GM19023 (cell line): ENCODE data around the gene MAP3K14.
"Not testable (repeated sequence)": the region's sequence is repeated elsewhere in the genome, so short reads cannot be mapped to it uniquely, and the experiment has no call there.

Experiments
- ATAC-seq: cut with Tn5 transposase; IDR thresholded peaks from one replicate; pipeline ENCODE4 v1.9.1; 2021; ENCODE audit warnings: mild to moderate bottlenecking, moderate library complexity; ENCODE audit not compliant: unreplicated experiment

Gene MAP3K14

DNA sequence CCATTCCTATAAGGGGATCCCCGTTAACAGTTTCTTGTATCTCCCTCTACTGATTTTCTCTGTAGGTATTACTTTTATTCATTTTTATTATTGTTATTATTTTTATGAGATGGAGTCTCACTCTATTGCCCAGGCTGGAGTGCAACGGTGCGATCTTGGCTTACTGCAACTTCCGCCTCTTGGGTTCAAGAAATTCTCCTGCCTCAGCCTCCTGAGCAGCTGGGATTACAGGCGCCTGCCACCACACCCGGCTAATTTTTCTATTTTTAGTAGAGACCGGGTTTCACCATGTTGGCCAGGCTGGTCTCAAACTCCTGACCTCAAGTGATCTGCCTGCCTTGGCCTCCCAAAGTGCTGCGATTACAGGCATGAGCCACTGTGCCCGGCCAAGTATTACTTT lies 14.6 kb downstream of the MAP3K14 start:
- ATAC-seq, result not testable (repeated sequence)

GRCh38 chr17:45301674-45302073 lies 15.1 kb downstream of the MAP3K14 start:
- ATAC-seq, result no peak

GRCh38 chr17:45300060-45300751 lies 16.6 kb downstream of the MAP3K14 start:
- ATAC-seq, result no peak

DNA sequence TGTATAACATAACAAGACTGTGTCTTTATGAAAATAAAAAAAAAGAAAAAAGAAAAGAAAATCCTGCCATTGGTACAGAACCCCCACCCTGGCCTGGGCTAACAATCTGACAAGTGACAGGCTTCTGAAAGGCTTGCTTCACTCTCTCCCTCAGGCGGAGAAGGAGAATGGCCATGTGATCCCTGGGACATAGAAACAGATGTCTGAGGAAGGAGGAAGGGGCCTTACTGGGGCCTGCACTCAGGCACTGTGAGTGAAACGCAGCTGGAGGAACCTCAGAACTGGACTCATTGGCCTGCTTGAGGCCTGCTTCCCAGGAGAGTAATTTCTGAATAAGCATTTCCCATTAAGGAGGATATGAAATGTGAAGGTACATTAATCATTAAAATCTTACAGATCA lies 17.5 kb downstream of the MAP3K14 start:
- ATAC-seq, result no peak

DNA sequence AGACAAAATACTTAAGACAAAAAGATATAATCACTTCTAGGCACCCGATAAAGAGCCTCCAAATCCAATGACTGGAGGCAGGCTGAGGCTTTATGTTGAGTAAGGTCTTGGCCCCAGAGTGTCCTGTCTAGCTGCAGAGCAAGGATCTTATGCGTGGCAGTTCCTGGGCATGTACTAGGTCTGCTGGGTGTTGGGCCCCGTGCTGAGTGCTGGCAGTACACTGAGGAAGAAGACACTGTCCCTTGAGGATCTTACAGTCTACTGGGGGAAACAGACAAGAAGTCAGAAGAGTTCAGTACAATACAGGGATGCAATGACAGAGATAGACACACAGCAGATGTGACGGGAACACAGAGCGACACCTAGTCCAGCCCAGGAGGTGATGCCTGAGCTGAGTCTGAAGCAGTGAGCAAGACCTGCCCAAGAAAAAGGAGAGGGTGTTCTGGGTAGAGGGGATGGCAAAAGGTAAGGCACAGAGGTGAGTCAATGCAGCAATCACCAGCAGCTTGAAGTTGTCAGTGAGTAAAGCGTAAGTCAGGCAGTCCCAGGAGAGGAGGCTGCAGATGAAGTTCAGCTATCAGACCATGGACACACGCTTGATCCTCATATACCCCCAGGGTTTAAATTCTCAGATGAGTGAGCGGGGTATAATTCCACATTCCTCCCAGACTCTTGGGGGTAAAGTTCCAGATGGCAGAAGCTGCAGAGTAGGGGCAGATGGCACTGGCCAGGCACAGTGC lies 18.1 kb downstream of the MAP3K14 start:
- ATAC-seq, result no peak

GRCh38 chr17:45296833-45297124 lies 20.0 kb downstream of the MAP3K14 start:
- ATAC-seq, result no peak

DNA sequence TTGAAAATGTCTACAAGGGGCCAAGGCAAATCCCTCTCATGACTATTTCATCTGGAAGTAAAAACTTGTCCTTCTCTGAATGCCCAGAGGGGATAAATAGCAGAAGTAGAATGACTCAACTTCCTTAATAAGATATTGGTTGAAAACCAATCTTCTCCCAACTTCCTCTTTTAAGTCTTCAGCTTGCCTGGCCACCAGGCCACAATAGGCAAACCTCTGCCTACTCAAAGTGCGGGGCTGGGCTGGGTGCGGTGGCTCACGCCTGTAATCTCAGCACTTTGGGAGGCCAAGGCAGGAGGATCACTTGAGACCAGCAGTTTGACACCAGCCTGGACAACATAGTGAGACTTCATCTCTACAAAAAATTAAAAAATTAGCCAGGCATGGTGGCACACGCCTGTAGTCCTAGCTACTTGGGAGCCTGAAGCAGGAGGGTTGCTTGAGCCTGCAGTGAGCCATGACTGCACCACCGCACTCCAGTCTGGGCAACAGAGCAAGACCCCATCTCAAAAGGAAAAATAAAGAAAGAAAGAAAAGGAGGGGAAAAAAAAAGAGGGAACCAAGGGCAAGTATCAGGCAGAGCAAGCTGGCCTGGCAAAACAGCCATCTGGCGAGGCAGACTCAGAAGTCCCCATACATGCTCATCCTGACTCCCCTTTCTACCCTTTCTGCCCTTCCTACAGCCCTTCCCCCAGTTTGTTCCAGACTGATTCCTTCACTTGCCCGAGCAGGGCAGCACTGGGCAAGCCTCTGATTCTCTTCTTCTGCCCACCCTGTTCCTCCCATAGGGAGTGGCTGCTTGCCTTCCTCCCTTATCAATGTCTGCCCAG lies 20.6 kb downstream of the MAP3K14 start:
- no peak for ATAC-seq

GRCh38 chr17:45294506-45294905 lies 22.3 kb downstream of the MAP3K14 start:
- ATAC-seq, result no peak

DNA sequence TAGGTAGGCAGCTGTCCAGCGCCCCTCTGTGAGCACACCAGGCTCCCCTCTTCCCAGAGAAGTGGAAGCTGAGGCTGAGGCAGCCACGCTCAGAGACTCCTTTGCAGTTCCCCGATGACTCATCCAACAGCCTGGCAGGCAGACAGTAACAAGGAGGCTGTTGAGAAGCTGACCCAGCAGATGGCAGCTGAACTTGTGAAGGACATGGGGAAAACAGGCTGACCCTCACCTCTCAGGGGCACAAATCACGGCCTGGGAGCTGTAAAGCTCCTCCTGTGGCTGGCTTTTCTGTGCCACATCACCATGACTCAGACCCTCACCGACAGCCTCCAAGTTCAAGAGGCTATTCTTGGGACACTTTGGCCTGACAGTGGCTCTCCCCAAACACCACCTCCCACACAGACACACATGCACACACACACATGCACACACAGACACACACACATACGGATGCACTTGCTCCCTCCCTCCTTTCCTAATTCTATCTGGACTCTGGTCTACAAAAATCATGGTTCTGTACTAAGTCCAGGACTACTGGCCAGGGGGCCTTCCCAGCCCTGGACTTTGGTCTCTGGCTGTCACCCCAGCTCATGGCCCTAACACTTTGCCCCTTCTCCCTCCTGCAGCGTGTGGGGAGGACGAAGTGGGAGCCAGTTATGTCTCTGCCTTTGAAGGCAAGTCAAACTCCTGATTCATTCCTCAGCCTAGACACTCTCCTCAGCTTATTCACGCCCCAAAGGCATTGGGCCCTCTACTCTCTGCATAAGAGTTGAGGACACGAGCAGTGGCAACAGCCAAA lies 23.2 kb downstream of the MAP3K14 start:
- ATAC-seq, result no peak

DNA sequence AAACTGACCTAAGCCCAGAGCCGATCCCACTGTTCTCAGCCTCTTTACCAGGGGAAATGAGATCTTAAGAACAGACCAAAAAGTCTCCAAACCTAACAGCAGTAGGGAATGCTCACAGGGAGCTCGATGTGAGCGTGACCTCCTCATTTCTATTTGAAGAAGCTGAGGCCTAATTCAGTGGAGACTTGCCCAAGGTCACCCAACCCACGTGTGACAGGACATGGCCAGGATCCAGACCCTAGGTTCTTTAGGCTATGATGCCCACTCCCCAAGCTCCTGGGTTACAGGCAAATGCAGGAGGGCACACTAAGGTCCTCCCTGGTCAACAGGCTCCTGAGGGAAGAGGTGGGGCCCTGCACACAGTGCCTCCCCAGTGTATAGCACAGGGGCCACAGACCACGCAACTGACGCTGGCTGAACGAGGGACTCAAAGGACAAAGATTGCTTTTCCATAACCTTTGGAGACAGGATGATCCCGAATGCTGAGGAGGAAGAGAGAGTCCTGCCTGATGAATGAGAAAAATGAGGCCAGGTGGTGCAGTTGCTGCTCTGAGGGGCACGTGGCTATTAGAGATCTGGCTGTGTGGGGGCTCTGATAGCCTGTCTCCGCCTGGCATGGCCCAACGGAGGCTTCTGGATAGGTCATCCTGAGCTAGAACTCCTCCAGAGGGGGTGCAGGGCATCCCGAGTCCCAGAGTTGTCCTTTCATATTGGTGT lies 24.0 kb downstream of the MAP3K14 start:
- ATAC-seq, result no peak

- no peak for ATAC-seq
These were observed 25.5 kb downstream of the MAP3K14 start for GRCh38 chr17:45291171-45291805.

GRCh38 chr17:45290269-45290765 lies 26.5 kb downstream of the MAP3K14 start:
- no peak for ATAC-seq

DNA sequence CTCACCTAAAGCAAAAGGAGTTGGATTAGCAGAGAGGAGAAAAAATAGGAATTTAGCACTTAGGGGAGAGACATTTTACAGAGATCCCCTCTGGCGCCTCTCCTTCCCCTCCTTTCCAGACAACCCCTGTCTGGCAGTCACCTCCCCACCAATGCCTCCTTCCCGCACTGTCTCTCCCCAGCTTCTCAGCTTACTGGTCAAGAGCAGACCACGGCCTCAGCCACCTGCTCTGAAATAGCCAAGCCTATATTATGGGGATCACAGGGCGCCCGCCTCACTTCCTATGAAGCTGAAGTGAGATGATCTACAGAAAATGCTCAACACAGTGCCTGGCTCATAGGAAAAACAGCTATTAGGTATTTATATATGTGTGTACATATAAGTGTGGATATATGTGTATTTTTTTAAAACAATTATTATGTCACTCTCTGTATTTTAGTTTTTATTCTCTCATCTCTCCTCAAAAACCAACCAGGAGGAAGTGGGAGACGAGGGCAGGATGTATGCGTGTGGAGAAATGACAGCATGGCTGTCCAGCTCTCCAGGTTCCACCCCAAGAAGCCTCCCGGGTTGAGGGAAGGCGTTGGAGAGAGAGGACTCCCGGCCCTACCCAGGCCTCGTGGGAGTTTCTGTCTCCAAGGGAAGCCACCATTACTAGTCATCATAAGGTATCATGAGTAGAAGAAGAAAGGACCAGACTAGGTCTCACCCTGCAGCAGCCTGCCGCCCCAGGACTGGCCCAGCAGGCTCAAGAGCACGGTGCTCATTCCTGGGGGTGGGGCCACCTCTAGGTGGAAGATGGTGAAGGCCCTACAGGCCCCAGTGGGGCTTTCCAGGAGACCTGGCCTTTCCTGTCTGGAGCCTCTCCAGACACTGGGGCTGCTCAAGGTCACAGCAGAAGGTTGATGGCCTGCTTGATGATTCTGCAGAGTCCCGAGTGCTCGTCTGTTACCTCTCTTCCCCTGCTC lies 27.2 kb downstream of the MAP3K14 start:
- no peak for ATAC-seq

DNA sequence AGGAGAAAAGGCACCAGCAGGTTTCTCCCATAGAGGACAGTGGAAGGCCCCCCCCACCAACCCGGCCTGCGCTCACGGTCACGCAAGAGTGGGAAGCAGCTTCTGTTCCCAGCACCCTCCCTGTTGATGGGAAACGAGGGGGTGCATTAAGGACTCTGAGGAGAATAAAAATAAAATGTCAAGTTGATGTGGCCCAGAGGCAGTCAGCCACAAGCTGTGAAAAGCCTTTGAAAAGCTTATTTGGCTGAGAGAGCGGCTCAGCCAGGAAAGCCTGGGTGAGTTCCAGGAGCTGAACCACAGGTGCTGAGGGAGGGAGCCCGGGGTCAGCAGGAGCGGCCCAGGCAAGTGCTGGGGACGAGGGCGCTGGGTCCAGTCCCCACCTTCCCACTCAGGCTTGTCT lies 28.0 kb downstream of the MAP3K14 start:
- no peak for ATAC-seq

DNA sequence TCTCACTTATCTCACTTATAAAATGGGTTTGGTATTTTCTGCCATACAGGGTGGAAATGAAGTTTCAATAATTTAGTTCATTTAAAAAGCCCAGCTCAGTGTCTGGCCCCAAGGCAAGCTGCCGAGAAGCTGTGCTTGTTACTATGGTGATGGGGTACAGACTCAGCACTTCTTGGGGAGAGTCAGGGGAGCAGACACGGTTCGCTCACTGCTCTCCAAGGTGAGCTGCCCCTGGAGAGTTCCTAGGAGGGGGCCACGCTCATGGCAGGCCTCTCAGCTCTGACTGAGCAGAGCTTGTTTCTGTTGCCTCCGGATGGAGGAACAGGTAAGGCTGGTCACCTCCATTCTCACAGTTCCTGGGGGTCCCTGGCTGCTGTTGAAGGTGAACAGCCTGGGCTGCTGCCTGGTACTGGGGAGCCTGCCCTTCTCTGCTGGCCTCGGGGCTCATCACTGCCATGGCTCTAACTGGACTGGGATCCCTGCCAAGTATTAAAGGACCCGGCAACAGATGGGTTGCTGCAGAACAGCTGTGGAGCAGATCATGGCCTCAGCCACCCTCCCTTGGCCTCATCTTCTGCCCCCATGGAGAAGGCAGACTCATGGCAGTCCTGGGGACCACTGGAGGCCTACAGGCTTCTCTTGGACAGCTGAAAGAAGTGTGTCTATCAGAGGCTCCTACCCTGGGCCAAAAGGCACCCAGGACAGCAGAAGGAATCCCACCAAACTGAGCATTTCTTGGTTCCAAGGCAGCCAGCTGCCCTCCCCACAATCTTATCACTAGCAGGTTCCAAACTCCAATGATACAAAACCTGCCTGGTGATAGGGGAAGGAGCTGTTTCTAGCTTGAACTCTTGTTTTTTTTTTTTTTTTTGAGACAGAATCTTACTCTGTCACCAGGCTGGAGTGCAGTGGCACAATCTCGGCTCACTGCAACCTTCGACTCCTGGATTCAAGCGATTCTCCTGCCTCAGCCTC lies 29.0 kb downstream of the MAP3K14 start:
- ATAC-seq, result no peak

DNA sequence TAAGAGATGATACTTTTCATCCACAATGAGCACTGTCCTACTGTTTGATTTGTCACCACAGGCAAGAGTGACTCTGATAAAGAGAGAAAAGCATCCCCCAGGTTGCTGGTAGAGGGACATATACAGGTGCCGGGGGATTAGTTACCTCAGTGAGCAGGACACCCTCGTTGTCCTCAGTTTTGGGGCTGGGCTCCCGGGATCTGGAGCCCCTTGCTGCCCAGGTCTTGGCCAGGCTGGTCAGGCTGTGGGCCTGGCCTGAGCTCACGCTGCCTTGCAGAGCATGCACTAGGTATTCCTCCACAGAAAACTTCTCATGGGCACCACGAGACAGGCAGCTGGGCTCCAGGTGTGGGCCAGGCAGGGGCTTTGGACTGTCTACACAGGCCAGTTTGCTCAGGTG lies 30.5 kb downstream of the MAP3K14 start:
- ATAC-seq, result no peak
